Measurements from ENCODE around the gene SACM1L.

The SACM1L gene

GRCh38 chr3:45761831-45762230 lies 72.6 kb downstream of the SACM1L start:
- Histone ChIP-seq H3K36me3 (ENCODE audit: control insufficient read depth in 1 of 2, insufficient read depth in 2 of 2, low read length in 2 of 2) (no peaks in the 10 kb centered on the region), H3K4me1 (ENCODE audit: control insufficient read depth in 1 of 2, insufficient read depth in 2 of 2, low read length in 2 of 2) (no peaks in the 10 kb centered on the region)

GRCh38 chr3:45762647-45763302 lies 73.6 kb downstream of the SACM1L start:
- Histone ChIP-seq H3K27ac (ENCODE audit: low read length) (no peak overlapping the region), H3K27me3 (ENCODE audit: low read depth, low read length) (peaks cover 2% of the 10 kb centered on the region), H3K4me3 (ENCODE audit: low read depth in 1 of 2, low read length in 2 of 2) (no peak overlapping the region), H3K36me3 (ENCODE audit: control insufficient read depth in 1 of 2, insufficient read depth in 2 of 2, low read length in 2 of 2) (no peaks in the 10 kb centered on the region), H3K9me3 (ENCODE audit: control insufficient read depth in 1 of 2, low read length in 2 of 2) (no peaks in the 10 kb centered on the region), H3K4me1 (ENCODE audit: control insufficient read depth in 1 of 2, insufficient read depth in 2 of 2, low read length in 2 of 2) (no peaks in the 10 kb centered on the region)

More at GRCh38 chr3:45761831-45762230, 72.6 kb downstream of the SACM1L start:
- Histone ChIP-seq H3K4me3 (ENCODE audit: low read depth in 1 of 2, low read length in 2 of 2) (no peak overlapping the region), H3K27me3 (ENCODE audit: low read depth, low read length) (peaks cover 2% of the 10 kb centered on the region), H3K9me3 (ENCODE audit: control insufficient read depth in 1 of 2, low read length in 2 of 2) (no peaks in the 10 kb centered on the region), H3K27ac (ENCODE audit: low read length) (no peak overlapping the region)

DNA sequence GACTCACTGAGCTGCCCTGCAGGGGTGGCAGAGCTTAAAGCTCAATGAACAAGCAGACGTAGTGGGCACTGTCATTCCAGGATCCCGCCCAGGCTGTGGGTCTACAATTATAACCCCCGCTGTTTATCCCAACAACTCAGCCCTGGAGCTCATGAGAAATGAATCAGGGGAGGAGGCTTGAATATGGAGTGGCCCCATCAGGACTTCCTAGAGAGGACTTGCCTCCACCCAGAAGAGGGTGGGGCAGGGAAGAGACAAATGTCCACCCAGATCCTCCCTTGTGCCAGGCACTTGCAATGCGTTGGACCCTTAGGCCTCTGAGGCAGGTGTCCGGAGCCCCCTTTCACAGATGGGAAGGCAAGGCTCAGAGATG lies 74.1 kb downstream of the SACM1L start:
- H3K27me3 ChIP-seq (ENCODE audit: low read depth, low read length), result peaks cover 2% of the 10 kb centered on the region
- no peak overlapping the region for H3K27ac ChIP-seq (ENCODE audit: low read length)
- no peaks in the 10 kb centered on the region for H3K36me3 ChIP-seq (ENCODE audit: control insufficient read depth in 1 of 2, insufficient read depth in 2 of 2, low read length in 2 of 2)

DNA sequence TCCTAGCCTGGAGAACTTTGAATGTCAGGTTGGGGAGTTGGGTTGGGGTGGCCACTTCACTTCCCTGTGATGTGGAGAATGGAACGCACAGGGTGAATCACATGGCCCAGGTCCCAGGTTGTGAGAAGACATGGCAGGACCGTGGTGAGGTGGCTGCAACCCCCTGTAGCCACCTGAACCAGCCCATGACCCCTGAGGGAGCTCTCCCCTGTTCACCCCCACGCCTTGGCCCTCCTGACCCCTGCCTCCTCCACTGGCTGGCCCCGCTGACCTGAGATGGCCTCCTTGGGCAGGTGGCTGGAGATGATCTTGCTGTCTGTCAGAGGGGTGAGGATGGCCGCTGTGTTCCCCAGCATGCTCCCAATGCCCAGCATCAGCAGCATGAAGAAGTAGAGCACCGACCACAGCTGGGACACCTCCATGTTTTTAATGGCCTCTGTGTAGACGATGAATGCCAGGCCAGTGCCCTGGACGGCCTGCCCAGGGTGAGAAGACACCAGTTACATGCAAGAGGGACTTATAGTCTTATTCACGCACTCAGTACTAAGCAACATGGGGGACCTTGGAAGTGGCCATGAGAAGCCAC lies 76.2 kb downstream of the SACM1L start:
- H3K27ac ChIP-seq (ENCODE audit: low read length), result no peak overlapping the region
- no peaks in the 10 kb centered on the region for H3K4me1 ChIP-seq (ENCODE audit: control insufficient read depth in 1 of 2, insufficient read depth in 2 of 2, low read length in 2 of 2)

More for the DNA sequence above, 74.1 kb downstream of the SACM1L start:
- Histone ChIP-seq H3K4me3 (ENCODE audit: low read depth in 1 of 2, low read length in 2 of 2) (no peak overlapping the region), H3K4me1 (ENCODE audit: control insufficient read depth in 1 of 2, insufficient read depth in 2 of 2, low read length in 2 of 2) (no peaks in the 10 kb centered on the region), H3K9me3 (ENCODE audit: control insufficient read depth in 1 of 2, low read length in 2 of 2) (no peaks in the 10 kb centered on the region)

DNA sequence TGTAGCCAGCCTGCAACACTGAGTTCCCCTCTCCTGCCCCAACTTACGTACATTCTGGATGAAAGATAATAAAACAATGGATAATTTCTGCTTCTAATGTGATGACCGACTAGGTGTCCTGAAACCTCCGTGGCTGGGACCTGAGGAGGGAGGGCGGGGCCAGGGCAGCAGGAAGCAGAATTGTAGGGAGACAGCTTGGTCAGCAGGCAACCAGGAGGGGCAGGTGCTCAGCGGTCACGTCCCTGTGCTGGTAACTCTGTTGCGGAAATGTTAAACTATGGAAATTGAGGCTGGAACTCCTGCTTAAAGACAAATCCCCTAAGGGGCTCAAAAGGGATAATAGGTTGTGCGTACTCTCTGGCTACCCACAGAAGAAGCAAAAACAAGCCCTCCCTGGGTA lies 76.8 kb downstream of the SACM1L start:
- H3K9me3 ChIP-seq (ENCODE audit: control insufficient read depth in 1 of 2, low read length in 2 of 2), result no peaks in the 10 kb centered on the region
- H3K4me3 ChIP-seq (ENCODE audit: low read depth in 1 of 2, low read length in 2 of 2), result no peak overlapping the region
- H3K36me3 ChIP-seq (ENCODE audit: control insufficient read depth in 1 of 2, insufficient read depth in 2 of 2, low read length in 2 of 2), result no peaks in the 10 kb centered on the region

More for the DNA sequence above, 76.2 kb downstream of the SACM1L start:
- Histone ChIP-seq H3K27me3 (ENCODE audit: low read depth, low read length) (peaks cover 2% of the 10 kb centered on the region), H3K36me3 (ENCODE audit: control insufficient read depth in 1 of 2, insufficient read depth in 2 of 2, low read length in 2 of 2) (no peaks in the 10 kb centered on the region), H3K4me3 (ENCODE audit: low read depth in 1 of 2, low read length in 2 of 2) (no peak overlapping the region), H3K9me3 (ENCODE audit: control insufficient read depth in 1 of 2, low read length in 2 of 2) (no peaks in the 10 kb centered on the region)

GRCh38 chr3:45771166-45771775 lies 82.1 kb downstream of the SACM1L start:
- H3K9me3 ChIP-seq (ENCODE audit: control insufficient read depth in 1 of 2, low read length in 2 of 2), result no peaks in the 10 kb centered on the region
- H3K4me1 ChIP-seq (ENCODE audit: control insufficient read depth in 1 of 2, insufficient read depth in 2 of 2, low read length in 2 of 2), result no peaks in the 10 kb centered on the region
- H3K36me3 ChIP-seq (ENCODE audit: control insufficient read depth in 1 of 2, insufficient read depth in 2 of 2, low read length in 2 of 2), result no peaks in the 10 kb centered on the region
- H3K27me3 ChIP-seq (ENCODE audit: low read depth, low read length), result no peaks in the 10 kb centered on the region
- no peak overlapping the region for H3K4me3 ChIP-seq (ENCODE audit: low read depth in 1 of 2, low read length in 2 of 2)
- H3K27ac ChIP-seq (ENCODE audit: low read length), result no peak overlapping the region

More for the DNA sequence above, 76.8 kb downstream of the SACM1L start:
- Histone ChIP-seq H3K27ac (ENCODE audit: low read length) (no peak overlapping the region), H3K4me1 (ENCODE audit: control insufficient read depth in 1 of 2, insufficient read depth in 2 of 2, low read length in 2 of 2) (no peaks in the 10 kb centered on the region), H3K27me3 (ENCODE audit: low read depth, low read length) (peaks cover 2% of the 10 kb centered on the region)

DNA sequence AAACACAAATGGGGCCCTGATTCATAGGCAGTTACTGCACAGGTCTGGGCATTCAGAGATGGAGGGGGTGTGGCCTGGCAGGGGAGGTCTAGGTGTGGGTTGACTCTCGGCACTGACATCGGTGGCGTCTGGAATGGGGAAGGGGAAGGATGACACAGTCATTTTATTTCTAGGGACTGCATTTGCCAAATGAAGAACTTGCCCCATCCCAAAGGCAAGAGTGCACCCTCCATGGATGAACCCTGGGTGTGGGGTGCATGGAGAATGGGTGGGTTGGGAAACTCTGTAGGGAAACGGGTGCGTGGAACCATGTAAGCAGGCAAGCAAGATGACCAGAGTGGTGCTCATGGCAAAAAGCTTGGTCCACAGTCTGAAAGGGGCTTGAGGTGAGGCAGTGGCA lies 82.6 kb downstream of the SACM1L start:
- Histone ChIP-seq H3K9me3 (ENCODE audit: control insufficient read depth in 1 of 2, low read length in 2 of 2) (no peaks in the 10 kb centered on the region), H3K36me3 (ENCODE audit: control insufficient read depth in 1 of 2, insufficient read depth in 2 of 2, low read length in 2 of 2) (no peaks in the 10 kb centered on the region), H3K27ac (ENCODE audit: low read length) (no peak overlapping the region), H3K4me3 (ENCODE audit: low read depth in 1 of 2, low read length in 2 of 2) (no peak overlapping the region), H3K27me3 (ENCODE audit: low read depth, low read length) (no peaks in the 10 kb centered on the region), H3K4me1 (ENCODE audit: control insufficient read depth in 1 of 2, insufficient read depth in 2 of 2, low read length in 2 of 2) (no peaks in the 10 kb centered on the region)

DNA sequence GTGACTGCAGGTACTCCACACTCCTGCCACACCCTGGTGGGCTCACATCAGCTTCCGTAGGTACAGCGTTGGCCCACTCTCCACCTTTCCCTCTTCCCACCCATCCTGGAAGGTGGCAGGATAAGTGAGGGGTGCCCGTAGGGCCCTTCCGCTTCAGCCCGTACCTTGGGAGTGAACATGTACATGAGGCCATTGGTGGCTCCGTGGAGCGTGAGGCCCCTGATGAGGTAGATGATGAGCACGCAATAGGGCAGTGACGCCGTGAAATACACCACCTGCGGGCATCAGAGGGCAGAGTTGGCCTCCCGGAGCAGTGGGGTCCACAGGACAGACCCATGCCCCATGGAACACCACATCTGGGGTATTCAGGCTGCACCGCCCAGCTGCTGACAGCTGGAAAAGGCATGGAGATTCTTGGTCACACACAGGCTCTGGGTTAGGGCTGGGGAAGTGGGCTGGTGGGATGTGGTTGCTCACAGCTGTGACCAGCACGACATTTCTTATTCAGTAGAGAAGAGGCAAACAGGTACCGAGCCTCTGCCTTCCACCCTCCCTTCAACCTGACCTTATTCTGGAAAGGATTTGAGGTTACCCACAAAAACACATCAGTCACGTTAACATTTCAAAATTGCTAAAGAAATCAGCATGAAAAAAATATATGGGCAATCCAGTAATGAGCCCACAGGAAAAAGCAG lies 83.3 kb downstream of the SACM1L start:
- Histone ChIP-seq H3K9me3 (ENCODE audit: control insufficient read depth in 1 of 2, low read length in 2 of 2) (no peaks in the 10 kb centered on the region), H3K4me3 (ENCODE audit: low read depth in 1 of 2, low read length in 2 of 2) (no peak overlapping the region), H3K36me3 (ENCODE audit: control insufficient read depth in 1 of 2, insufficient read depth in 2 of 2, low read length in 2 of 2) (no peaks in the 10 kb centered on the region), H3K27me3 (ENCODE audit: low read depth, low read length) (no peaks in the 10 kb centered on the region), H3K4me1 (ENCODE audit: control insufficient read depth in 1 of 2, insufficient read depth in 2 of 2, low read length in 2 of 2) (no peaks in the 10 kb centered on the region), H3K27ac (ENCODE audit: low read length) (peak overlapping the region; percentile 21)

- H3K27me3 ChIP-seq (ENCODE audit: low read depth, low read length), result no peaks in the 10 kb centered on the region
- no peak overlapping the region for H3K4me3 ChIP-seq (ENCODE audit: low read depth in 1 of 2, low read length in 2 of 2)
- no peaks in the 10 kb centered on the region for H3K9me3 ChIP-seq (ENCODE audit: control insufficient read depth in 1 of 2, low read length in 2 of 2)
- no peaks in the 10 kb centered on the region for H3K36me3 ChIP-seq (ENCODE audit: control insufficient read depth in 1 of 2, insufficient read depth in 2 of 2, low read length in 2 of 2)
- H3K27ac ChIP-seq (ENCODE audit: low read length), result peak overlapping the region; percentile 21
- no peaks in the 10 kb centered on the region for H3K4me1 ChIP-seq (ENCODE audit: control insufficient read depth in 1 of 2, insufficient read depth in 2 of 2, low read length in 2 of 2)
Observed at GRCh38 chr3:45773072-45773471, 83.9 kb downstream of the SACM1L start.

DNA sequence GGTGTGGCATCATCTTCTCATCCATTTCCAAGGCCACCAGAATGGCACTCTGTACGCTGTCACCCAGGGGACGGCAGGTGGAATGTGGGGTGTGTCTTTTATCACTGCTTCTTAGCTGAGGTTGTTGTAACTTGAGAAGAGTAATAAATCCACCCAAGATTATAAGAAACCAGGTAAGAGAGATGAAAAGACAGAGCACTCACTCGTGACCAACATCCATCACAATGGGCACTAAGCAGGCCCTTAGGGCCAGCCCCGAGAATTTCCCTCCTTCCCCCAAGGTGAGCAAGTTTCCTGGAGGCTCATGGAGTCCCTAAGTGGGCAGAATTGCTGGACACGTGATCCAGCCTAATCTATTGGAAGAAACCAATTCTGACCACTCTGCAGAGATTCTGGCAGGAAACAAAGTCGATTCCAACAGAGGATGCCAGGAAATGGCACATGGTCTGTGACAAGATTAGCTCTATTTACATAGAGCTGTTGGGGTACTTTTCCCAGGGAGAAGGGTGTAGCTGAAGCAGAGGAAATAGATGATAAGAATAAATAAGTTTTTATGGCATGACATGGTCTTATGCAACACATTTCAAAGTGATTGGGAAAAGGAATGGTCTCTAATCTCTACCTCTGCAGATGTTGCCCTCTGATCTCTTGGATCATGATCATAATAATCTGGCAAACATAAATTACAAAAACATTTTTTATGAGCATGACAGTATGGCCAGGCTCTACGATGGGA lies 84.7 kb downstream of the SACM1L start:
- no peaks in the 10 kb centered on the region for H3K9me3 ChIP-seq (ENCODE audit: control insufficient read depth in 1 of 2, low read length in 2 of 2)
- no peaks in the 10 kb centered on the region for H3K4me1 ChIP-seq (ENCODE audit: control insufficient read depth in 1 of 2, insufficient read depth in 2 of 2, low read length in 2 of 2)
- H3K4me3 ChIP-seq (ENCODE audit: low read depth in 1 of 2, low read length in 2 of 2), result no peak overlapping the region
- H3K27me3 ChIP-seq (ENCODE audit: low read depth, low read length), result no peaks in the 10 kb centered on the region
- H3K36me3 ChIP-seq (ENCODE audit: control insufficient read depth in 1 of 2, insufficient read depth in 2 of 2, low read length in 2 of 2), result no peaks in the 10 kb centered on the region
- H3K27ac ChIP-seq (ENCODE audit: low read length), result no peak overlapping the region
